NCI-H2227 (cell line): Measurements from ENCODE around the gene TACC2.

Experiments
- DNase-seq: peaks from one replicate; lab custom pipeline; 2025; ENCODE audit not compliant: unreplicated experiment; lab: John Stamatoyannopoulos, UW

TACC2 gene

DNA sequence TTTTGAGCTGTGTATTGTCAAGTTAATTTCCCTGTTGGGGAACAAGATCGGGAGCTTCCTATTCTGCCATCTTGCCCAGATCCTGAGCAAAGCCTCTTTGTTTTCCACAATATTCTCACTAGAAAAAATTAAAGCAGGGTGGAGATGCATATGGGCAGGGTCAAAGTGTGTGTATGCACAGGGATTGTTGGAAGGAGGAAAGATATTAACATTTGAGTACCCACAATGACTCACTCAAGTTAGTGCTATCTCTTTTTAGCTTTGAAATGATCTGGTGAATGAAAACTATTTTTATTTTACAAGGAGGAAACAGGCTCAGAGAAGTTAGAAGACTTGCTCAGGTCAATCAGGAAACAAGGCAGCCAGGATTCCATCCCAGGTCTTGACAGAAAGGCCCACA is 275.5 kb downstream of the TACC2 start:
- DNase-seq = no peak

- DNase-seq = no peak
Observed at GRCh38 chr10:122264931-122265330, 276.0 kb downstream of the TACC2 start.

DNA sequence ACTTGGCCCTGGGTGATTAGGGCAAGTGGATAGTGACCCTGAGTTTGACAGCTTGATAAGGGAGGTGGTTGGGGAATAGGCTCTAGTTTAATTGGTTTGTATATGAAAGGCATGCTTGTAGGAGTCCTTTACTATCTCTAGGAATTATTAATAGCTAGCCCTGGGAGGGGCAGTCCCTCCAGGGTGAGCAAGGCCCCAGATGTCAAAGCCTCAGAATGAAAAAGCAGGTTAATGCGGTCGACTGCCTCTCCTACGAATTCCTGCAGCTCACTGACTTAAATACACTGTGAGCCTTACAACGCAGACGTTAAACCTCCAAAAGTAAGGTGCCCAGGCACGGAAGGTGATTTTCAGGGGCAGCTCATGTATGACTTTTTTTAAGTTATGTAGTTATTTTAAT is 276.9 kb downstream of the TACC2 start:
- no peak for DNase-seq

GRCh38 chr10:122267849-122268737 is 279.1 kb downstream of the TACC2 start:
- peak; percentile 50 for DNase-seq

DNA sequence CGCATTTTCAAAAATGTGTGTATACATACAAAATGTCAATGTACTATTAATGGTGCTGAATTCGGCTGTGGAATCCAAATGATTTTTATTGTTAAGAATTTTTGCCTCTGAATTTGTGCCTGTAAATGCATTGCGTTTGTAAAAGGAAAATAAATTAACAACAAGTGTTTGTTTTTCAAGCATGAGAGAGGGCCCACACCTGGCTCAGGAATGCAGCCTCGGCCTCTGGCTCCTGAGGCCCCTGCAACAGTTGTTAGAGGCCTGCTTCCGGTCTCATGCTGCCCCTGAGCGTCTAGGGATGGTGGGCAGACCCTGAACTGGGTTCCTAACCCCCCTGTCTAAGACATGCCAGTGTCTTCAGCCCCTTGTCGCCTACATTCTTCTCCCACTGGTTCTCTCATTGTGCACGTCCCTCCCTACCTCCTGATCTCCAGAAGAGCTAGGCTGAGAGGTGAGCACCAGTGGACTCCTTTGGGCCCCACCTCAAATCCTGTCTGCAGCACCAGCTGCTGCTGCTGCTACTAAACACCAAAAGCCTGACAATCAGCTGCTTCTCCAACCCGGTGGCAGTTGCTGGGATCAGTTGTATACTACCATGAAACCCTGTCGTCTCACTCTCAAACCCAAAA is 280.2 kb downstream of the TACC2 start:
- DNase-seq = no peak

GRCh38 chr10:122271076-122271475 is 282.1 kb downstream of the TACC2 start, which contains the start of gene BTBD16:
TSS of gene BTBD16 (plus strand) at chr10:122271296. CDS start at chr10:122275082, 3,786 bp downstream.
- no peak for DNase-seq

DNA sequence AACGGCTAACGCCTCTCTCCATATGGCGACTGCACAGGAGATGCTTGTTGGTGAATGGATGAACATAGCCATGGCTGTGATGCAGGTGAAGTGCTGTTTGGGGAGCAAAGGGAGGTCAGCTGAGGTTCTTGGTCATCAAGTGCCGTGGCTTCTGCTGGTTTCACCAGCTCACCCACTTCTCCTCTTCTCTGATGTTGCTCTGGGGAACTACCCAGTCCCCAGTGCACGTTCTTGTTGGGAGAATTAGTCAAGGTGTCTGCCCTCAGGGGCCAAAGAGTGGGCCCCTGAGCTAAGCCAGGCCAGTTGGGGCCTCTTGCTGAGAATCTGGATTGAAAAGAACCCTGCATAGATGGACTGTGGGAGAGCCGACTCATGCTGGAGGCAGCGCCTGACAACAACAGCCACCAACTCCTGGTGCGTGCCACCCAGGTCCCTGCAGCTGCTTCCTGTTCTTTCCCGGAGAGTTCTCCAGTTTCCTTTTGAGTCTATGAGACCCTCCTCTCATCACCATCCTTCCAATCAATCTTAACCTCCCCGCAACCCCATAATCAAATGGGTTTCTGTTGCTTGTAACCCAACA is 285.1 kb downstream of the TACC2 start:
- DNase-seq = no peak

GRCh38 chr10:122276611-122277208 is 287.7 kb downstream of the TACC2 start:
- DNase-seq = no peak

DNA sequence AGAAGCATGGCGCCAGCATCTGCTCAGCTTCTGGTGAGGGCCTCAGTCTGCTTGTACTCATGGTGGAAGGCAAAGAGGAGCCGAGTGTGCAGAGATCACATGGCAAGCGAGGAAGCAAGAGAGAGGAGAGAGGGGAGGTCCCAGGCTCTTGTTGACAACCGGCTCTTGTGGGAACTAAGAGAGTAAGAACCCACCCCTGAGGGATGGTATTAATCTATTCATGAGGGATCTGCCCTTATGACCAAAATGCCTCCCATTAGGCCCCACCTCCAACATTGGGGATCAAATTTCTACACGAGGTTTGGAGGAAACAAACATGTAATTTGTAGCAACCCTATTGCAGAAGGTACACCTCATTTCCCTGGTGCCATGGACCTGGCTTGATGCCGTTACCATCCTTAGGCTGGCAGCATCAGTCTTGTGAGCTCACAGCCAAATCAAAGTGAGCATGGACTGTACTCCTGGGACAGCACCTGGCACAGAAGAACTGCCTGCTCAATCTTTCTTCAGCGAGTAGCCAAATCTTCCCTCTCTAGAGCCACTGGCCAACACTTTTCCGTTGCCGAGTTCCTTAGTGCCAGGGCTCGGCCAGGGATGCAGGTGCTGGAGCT is 288.7 kb downstream of the TACC2 start:
- no peak for DNase-seq

- peak; percentile 75 for DNase-seq
Observed at GRCh38 chr10:122279725-122280141, 290.8 kb downstream of the TACC2 start.

DNA sequence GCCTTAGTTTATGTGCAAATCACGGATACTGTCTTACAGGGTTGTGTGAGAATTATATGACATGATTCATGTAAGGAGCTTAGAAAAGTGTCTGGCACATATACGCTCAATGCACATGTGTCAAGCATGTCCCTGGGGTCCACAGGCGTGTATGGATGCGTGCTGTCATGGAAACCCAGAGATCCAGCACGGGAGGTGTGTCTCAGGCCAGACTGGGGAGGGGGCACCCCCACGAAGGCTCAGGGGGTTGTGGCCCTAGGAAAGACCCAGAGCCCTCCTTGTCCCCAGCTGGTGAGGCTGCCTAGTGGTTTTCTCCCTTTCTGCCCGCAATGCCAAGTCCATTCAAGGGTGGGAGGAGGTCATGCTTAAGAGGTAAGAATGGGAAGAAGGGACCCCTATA is 291.2 kb downstream of the TACC2 start:
- DNase-seq = no peak

DNA sequence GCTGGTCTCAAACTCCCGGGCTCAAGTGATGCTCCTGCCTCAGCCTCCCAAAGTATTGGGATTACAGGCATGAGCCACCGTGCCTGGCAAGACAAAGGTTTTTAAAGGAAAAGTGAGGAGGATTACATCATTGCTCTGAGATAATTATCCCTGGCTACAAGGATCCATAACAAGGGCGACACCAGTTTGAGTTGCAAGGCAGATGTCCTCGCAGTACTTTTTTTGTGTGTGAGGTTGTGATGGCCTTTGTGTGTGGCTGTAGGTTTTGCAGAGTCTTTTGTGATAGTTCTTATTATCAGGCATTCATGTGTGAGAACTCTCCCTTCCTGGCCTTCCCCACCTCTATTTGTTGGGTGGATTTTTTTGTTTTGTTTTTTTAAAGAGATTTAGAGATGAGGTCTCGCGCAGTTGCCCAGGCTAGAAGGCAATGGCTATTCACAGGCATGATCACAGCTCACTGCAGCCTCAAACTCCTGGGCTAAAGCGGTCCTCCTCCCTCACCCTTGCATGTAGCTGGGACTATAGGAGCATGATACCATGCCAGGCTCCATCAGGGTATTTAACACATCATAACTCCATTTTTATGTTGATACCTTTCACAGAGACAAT is 292.2 kb downstream of the TACC2 start:
- no peak for DNase-seq

DNA sequence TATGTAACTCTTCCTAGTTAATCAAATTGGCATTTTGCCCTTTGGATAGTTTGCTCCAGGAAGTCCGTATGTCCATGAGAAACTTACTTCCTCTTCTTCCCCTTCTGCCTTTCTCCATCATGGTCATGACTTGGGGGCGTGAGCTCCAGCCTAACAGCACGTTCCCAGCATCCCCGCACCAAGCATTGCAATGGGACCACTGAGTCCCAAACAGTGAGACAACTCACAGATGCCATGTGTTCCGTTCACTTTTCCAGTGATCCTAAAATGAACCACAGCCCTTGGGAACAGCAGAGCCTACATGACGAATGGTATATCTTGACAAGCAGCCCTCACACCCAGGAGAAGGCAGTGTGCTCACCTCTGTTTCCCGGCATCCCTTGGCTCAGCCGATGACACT is 292.8 kb downstream of the TACC2 start:
- DNase-seq = no peak

- no peak for DNase-seq
Observed at GRCh38 chr10:122282253-122282671, 293.3 kb downstream of the TACC2 start.

DNA sequence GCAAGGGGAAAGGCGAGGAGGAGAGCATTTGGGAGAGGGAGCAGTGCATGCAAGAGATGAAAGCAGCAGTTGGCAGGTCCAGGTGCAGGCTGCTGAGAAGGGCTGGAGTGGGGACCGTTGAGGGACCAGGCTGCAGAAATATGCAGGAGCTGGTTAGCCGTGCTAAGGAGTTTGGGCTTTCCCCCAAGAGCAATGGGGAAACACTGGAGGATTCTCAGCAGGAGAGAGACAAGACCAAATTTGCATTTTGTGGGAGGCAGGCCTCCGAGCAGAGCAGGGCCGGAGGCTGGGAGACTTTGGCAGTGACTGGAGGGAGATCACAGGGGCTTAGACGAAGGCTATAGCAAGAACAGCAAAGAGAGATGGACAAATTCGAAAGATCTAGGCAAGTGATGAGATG is 293.9 kb downstream of the TACC2 start:
- DNase-seq = no peak

GRCh38 chr10:122285506-122286444 is 296.8 kb downstream of the TACC2 start:
- DNase-seq = no peak

- peak; percentile 41 for DNase-seq
Observed at GRCh38 chr10:122286867-122287266, 297.9 kb downstream of the TACC2 start.

DNA sequence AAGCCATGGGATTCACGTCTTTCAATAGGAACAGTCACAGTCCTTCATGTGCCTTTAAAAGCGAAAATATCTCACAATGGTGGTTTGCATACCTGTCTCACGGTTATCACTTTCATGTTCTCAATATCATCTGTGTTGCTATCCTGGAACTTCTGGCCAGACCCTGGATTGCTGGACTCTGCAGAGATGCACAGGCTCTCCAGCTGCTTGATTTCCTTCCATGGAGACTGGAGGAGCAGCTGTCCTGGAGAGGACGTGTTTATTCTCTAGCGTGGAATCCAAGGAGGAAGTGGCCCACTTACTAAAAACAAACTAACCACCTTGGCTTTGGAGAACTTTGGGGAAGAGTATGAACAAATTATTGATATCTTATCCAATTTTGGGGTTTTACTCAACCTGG is 298.6 kb downstream of the TACC2 start:
- no peak for DNase-seq

GRCh38 chr10:122288262-122288661 is 299.3 kb downstream of the TACC2 start:
- no peak for DNase-seq

GRCh38 chr10:122288917-122289316 is 300.0 kb downstream of the TACC2 start:
- no peak for DNase-seq
